Fibroblast of lung (primary cell): ENCODE data around the gene APOE. TPM values are rescaled to one million over a fixed set of nuclear protein-coding genes. Genes with fewer than 3 reads are reported as not detected.
A peak's percentile ranks its signal among the peaks of the same experiment; 100 is the strongest.
"Not testable (repeated sequence)": the region's sequence is repeated elsewhere in the genome, so short reads cannot be mapped to it uniquely, and the experiment has no call there.

Experiments
- DNase-seq, 2 donors: peaks; one replicate each; pipeline versions ENCODE4 v3.0.0 to v3.0.0-alpha.2; 2010; ENCODE audit warnings: low read depth in 2 of 2
- H2AFZ ChIP-seq: 2 replicates; pipeline ENCODE4 v1.5.1; 2012; ENCODE audit warnings: low read length, control low read depth, inconsistent platforms
- H3K27ac ChIP-seq: 2 replicates; pipeline ENCODE4 v1.5.1; 2011; ENCODE audit warnings: low read length, control low read depth; ENCODE audit not compliant: insufficient read depth
- H3K27me3 ChIP-seq: 2 replicates; pipeline ENCODE4 v1.5.1; 2011; ENCODE audit warnings: mild to moderate bottlenecking, low read length; ENCODE audit not compliant: control insufficient read depth, insufficient read depth
- H3K36me3 ChIP-seq: 2 replicates; pipeline ENCODE4 v1.5.1; 2011; ENCODE audit warnings: low read length; ENCODE audit not compliant: control insufficient read depth, insufficient read depth
- H3K4me1 ChIP-seq: 2 replicates; pipeline ENCODE4 v1.5.1; 2011; ENCODE audit warnings: low read length; ENCODE audit not compliant: control insufficient read depth, insufficient read depth; ENCODE audit errors: extremely low read depth
- H3K4me2 ChIP-seq: 2 replicates; pipeline ENCODE4 v1.5.1; 2011; ENCODE audit warnings: low read length, control low read depth; ENCODE audit not compliant: insufficient read depth; ENCODE audit errors: extremely low read depth
- H3K4me3 ChIP-seq, 4 experiments: fragments of 200-600 bp in 1 of 4; sonication (generic) in 1 of 4; replicated peaks in 1 of 4; 2 replicates each; pipeline ENCODE4 v1.5.1; 2011 to 2016; ENCODE audit warnings: low read length in 4 of 4, low read depth in 3 of 4, mild to moderate bottlenecking in 3 of 4, control low read depth in 2 of 4, inconsistent platforms in 1 of 4, mixed read lengths in 1 of 4; ENCODE audit not compliant: insufficient read depth in 1 of 4; ENCODE audit errors: control extremely low read depth in 1 of 4
- H3K79me2 ChIP-seq: 2 replicates; pipeline ENCODE4 v1.5.1; 2012; ENCODE audit warnings: mild to moderate bottlenecking, low read length, inconsistent platforms; ENCODE audit not compliant: control insufficient read depth, insufficient read depth
- H3K9ac ChIP-seq: 2 replicates; pipeline ENCODE4 v1.5.1; 2011; ENCODE audit warnings: mild to moderate bottlenecking, low read length, control low read depth; ENCODE audit not compliant: insufficient read depth
- H3K9me3 ChIP-seq: 2 replicates; pipeline ENCODE4 v1.5.1; 2012; ENCODE audit warnings: low read depth, low read length; ENCODE audit not compliant: control insufficient read depth, insufficient read depth
- H4K20me1 ChIP-seq: 2 replicates; pipeline ENCODE4 v1.5.1; 2011; ENCODE audit warnings: low read length; ENCODE audit not compliant: control insufficient read depth, insufficient read depth; ENCODE audit errors: extremely low read depth
- CTCF ChIP-seq, 2 donors: IDR thresholded peaks in 1 of 2; conservative IDR thresholded peaks in 1 of 2; 1 replicate in 1 of 2; 2 replicates in 1 of 2; pipeline ENCODE4 v1.5.1; 2011 to 2012; ENCODE audit warnings: low read length in 2 of 2, control low read depth in 1 of 2, inconsistent platforms in 1 of 2, low read depth in 1 of 2, mild to moderate bottlenecking in 1 of 2
- EZH2 ChIP-seq: IDR thresholded peaks from 2 replicates; pipeline ENCODE4 v1.5.1; 2012; ENCODE audit warnings: low read length, control low read depth, mild to moderate bottlenecking; ENCODE audit errors: missing control alignments
- polyA minus RNA-seq: library from RNA; depleted of rRNA, polyadenylated mRNA; stranded (reverse); fragments of >200 nt; gene quantifications from 2 replicates; pipeline ENCODE4 v1.2.3, GENCODE V29; 2011; ENCODE audit warnings: low replicate concordance
- polyA plus RNA-seq, 2 donors: library from polyadenylated mRNA; depleted of rRNA in 1 of 2; stranded (reverse) in 1 of 2; unstranded in 1 of 2; fragments of >200 nt; gene quantifications; 2 replicates each; pipeline ENCODE4 v1.2.1, GENCODE V29; 2011 to 2012; ENCODE audit warnings: missing spikeins in 1 of 2
- total RNA-seq: library from RNA; depleted of rRNA; stranded (reverse); fragments of >200 nt; gene quantifications from 2 replicates; pipeline ENCODE4 v1.2.1, GENCODE V29; 2014

APOE gene
- 35.0 and 339 TPM in 2 replicates for total RNA-seq
- polyA plus RNA-seq = 1.5 and 13.4 TPM in 2 replicates
- 1.9 and 20.7 TPM in 2 replicates for polyA plus RNA-seq (2012)
- 1.3 TPM in 1 of 2 replicates, not detected in the other for polyA minus RNA-seq

GRCh38 chr19:44905437-44906160, at the start of gene APOE:
Gene APOE (plus strand): TSS chr19:44905796. CDS start chr19:44906625, 829 bp downstream.
- Histone ChIP-seq H3K4me2 (peak within 1 kb of the TSS; percentile 59), H3K79me2 (no peaks in the 10 kb centered on the region), H2AFZ (peak within 1 kb of the TSS; percentile 39), H3K27me3 (peaks cover 9% of the 10 kb centered on the region), H3K4me3 (peak within 1 kb of the TSS in 2 of 4 experiments; percentile 53 to 85), H3K36me3 (peaks cover 4% of the 10 kb centered on the region), H3K9ac (peak within 1 kb of the TSS; percentile 2), H4K20me1 (no peaks in the 10 kb centered on the region), H3K9me3 (no peaks in the 10 kb centered on the region), H3K4me1 (no peaks in the 10 kb centered on the region), H3K27ac (no peak within 1 kb of the TSS)
- DNase-seq = peak in 1 of 2 donors; percentile 47
- TF ChIP-seq CTCF (conservative IDR thresholded peaks at IDR 0.05 in 1 of 2, IDR thresholded peaks at IDR 0.05 in 1 of 2; ENCODE audit: low read depth in 1 of 2, low read length in 2 of 2) = no peak
- peak; percentile 83 for TF ChIP-seq EZH2

GRCh38 chr19:44856421-44857083, 49.0 kb upstream of the APOE start:
- Histone ChIP-seq H3K4me1 (no peaks in the 10 kb centered on the region), H3K9me3 (no peaks in the 10 kb centered on the region), H2AFZ (no peak overlapping the region), H3K27ac (no peak overlapping the region), H3K4me3 (no peak overlapping the region), H3K36me3 (peaks cover 2% of the 10 kb centered on the region), H4K20me1 (peaks cover 3% of the 10 kb centered on the region), H3K27me3 (no peaks in the 10 kb centered on the region), H3K4me2 (no peak overlapping the region), H3K79me2 (peaks cover 38% of the 10 kb centered on the region), H3K9ac (no peak overlapping the region)
- TF ChIP-seq EZH2 (no peak), CTCF (conservative IDR thresholded peaks at IDR 0.05 in 1 of 2, IDR thresholded peaks at IDR 0.05 in 1 of 2; ENCODE audit: low read depth in 1 of 2, low read length in 2 of 2) (no peak)
- DNase-seq = peak in 1 of 2 donors; percentile 68

- H3K36me3 ChIP-seq = peaks cover 2% of the 10 kb centered on the region
- H3K4me2 ChIP-seq = no peak overlapping the region
- no peaks in the 10 kb centered on the region for H3K9me3 ChIP-seq
- no peak overlapping the region for H2AFZ ChIP-seq
- no peak for DNase-seq
- H3K27ac ChIP-seq = no peak overlapping the region
- no peak for TF ChIP-seq EZH2
- TF ChIP-seq CTCF (conservative IDR thresholded peaks at IDR 0.05 in 1 of 2, IDR thresholded peaks at IDR 0.05 in 1 of 2; ENCODE audit: low read depth in 1 of 2, low read length in 2 of 2) = no peak
- peaks cover 30% of the 10 kb centered on the region for H3K79me2 ChIP-seq
- H3K27me3 ChIP-seq = no peaks in the 10 kb centered on the region
- no peak overlapping the region for H3K4me3 ChIP-seq
- no peaks in the 10 kb centered on the region for H3K4me1 ChIP-seq
- no peak overlapping the region for H3K9ac ChIP-seq
- H4K20me1 ChIP-seq = peaks cover 3% of the 10 kb centered on the region
Observed at GRCh38 chr19:44857837-44858236, 47.8 kb upstream of the APOE start.

- not testable (repeated sequence) for H3K9me3 ChIP-seq, H3K4me1 ChIP-seq, H3K4me3 ChIP-seq, H3K27me3 ChIP-seq, H3K36me3 ChIP-seq, DNase-seq, H3K9ac ChIP-seq, H3K27ac ChIP-seq, H3K4me2 ChIP-seq, H4K20me1 ChIP-seq, H2AFZ ChIP-seq
- H3K79me2 ChIP-seq = peaks cover 14% of the 10 kb centered on the region
Observed at GRCh38 chr19:44861576-44861975, 44.0 kb upstream of the APOE start.
